Muscle of leg (tissue), 11 donors: Measurements from ENCODE around the gene INPP5F. TPM values are rescaled to one million over a fixed set of nuclear protein-coding genes. Genes with fewer than 3 reads are reported as not detected.

Experiments used
- DNase-seq: peaks from one replicate; pipeline ENCODE4 v3.0.0; 2013
- H3K27ac ChIP-seq: one replicate; pipeline ENCODE4 v1.5.1; 2013; ENCODE audit warnings: mild to moderate bottlenecking, low read length, control low read depth
- H3K27me3 ChIP-seq: one replicate; pipeline ENCODE4 v1.6.1; 2013; ENCODE audit warnings: low read length; ENCODE audit not compliant: control insufficient read depth, insufficient read depth
- H3K36me3 ChIP-seq: one replicate; pipeline ENCODE4 v1.6.1; 2013; ENCODE audit warnings: low read length; ENCODE audit not compliant: control insufficient read depth, insufficient read depth
- H3K4me1 ChIP-seq: one replicate; pipeline ENCODE4 v1.6.1; 2013; ENCODE audit warnings: low read length; ENCODE audit not compliant: control insufficient read depth, insufficient read depth
- H3K4me3 ChIP-seq: one replicate; pipeline ENCODE4 v1.5.1; 2013; ENCODE audit warnings: low read length, control low read depth
- H3K9me3 ChIP-seq: replicated peaks from 2 replicates; pipeline ENCODE4 v1.6.1; 2013; ENCODE audit warnings: low read depth, low read length; ENCODE audit not compliant: control insufficient read depth
- WGBS: methylation state at CpG from one replicate; pipeline ENCODE4 v1.1.5; 2013; ENCODE audit warnings: missing lambda C conversion rate; ENCODE audit not compliant: insufficient coverage; 5-methylcytosine and 5-hydroxymethylcytosine counted together
- polyA plus RNA-seq, 8 donors: library from polyadenylated mRNA; unstranded; fragments of 120-200 nt; gene quantifications; one replicate each; pipeline versions ENCODE4 v1.2.1 to v1.2.3, GENCODE V29; 2013; ENCODE audit warnings: inconsistent platforms in 1 of 8, low replicate concordance in 1 of 8; ENCODE audit not compliant: insufficient read length in 8 of 8, insufficient read depth in 1 of 8
- total RNA-seq: library from RNA; stranded (reverse); fragments of 120-200 nt; gene quantifications from one replicate; pipeline ENCODE4 v1.2.4, GENCODE V29; 2013

The INPP5F gene
- total and polyA plus RNA-seq, 9 donors: 13.6 to 24.9 (median 17.4) TPM

DNA sequence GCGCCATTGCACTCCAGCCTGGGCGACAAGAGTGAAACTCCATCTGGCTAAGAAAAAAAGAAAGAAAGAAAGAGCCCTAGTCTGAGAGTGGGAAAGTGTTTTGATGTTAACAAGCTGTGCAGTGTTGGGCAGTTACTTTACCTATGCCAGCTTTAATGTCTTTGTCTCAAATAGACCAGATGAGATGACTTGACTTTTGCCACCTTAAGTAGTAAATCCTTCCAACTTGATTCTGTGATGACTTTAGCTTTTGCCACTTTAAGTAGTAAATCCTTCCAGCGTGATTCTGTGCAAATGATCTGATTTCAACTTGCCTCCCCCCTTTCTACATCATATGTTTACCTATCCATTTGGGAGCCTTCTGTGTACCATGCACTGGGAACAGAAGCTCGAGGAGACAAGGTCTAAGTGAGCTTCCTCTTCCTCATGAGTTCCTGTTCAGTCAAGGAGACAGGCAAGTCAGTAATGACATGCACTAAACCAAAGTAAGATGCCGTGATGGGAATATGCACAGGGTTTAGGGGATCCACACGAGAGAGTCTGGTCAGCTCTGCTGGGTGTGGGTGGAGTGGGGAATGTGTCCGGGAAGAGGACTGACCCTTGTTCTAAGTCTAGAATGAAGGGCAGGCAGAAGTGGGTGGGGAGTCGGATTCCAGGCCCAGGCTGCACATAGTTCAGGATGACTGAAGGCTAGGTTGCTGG lies 17.2 kb downstream of the INPP5F start:
- Histone ChIP-seq H3K36me3 (no peaks in the 10 kb centered on the region), H3K9me3 (no peaks in the 10 kb centered on the region), H3K27me3 (no peaks in the 10 kb centered on the region), H3K27ac (no peak overlapping the region), H3K4me1 (peaks cover 7% of the 10 kb centered on the region), H3K4me3 (no peak overlapping the region)
- no peak for DNase-seq
- 39% methylated on average over 6 of the region's 8 CpGs for WGBS

DNA sequence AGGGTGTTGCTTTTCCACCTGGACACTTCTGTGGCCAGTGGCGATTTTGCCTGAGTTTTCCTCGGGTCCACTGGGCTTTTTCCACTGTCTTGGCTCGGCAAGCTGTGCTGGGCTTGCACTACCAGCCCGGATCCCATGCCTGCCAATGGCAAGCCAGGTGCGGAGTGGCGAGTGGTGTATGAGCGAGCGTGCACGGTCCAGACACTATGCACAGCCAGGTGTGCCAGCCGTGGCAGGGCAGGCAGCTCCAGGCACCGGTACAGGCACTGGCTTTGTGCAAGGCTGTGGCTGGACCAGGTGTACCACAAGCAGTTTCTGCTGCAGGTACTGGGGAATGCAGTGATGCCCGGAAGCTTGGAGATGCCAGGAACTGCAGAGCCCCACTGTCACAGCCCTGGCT lies 22.1 kb downstream of the INPP5F start:
- Histone ChIP-seq H3K4me1 (peaks cover 4% of the 10 kb centered on the region), H3K9me3 (no peaks in the 10 kb centered on the region), H3K27me3 (no peaks in the 10 kb centered on the region), H3K36me3 (no peaks in the 10 kb centered on the region), H3K4me3 (no peak overlapping the region), H3K27ac (no peak overlapping the region)
- no peak for DNase-seq
- 96% methylated on average over 12 of the region's 12 CpGs for WGBS

DNA sequence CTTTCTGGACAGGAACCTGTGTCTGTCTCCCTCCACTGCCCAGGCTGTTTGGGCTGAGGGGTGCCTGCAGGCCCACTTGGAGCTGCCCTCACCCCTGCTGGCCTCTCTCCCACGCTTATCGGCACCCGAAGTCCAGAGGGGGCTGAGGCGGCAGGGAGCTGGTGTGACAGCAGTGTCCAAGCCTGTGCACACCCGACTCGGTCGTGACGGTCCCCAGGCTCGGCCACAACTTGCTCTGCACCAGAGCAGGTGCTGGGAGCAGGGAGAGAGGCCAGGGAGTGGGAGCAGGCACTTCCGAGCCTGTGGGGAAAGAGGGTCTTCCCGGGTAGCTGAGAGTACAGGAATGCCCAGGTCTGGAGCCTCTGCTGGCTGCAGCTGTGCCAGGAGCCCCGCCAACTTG lies 23.0 kb downstream of the INPP5F start:
- Histone ChIP-seq H3K27ac (no peak overlapping the region), H3K36me3 (no peaks in the 10 kb centered on the region), H3K4me1 (no peaks in the 10 kb centered on the region), H3K9me3 (no peaks in the 10 kb centered on the region), H3K27me3 (no peaks in the 10 kb centered on the region), H3K4me3 (no peak overlapping the region)
- no peak for DNase-seq
- 79% methylated on average over 8 of the region's 12 CpGs for WGBS

DNA sequence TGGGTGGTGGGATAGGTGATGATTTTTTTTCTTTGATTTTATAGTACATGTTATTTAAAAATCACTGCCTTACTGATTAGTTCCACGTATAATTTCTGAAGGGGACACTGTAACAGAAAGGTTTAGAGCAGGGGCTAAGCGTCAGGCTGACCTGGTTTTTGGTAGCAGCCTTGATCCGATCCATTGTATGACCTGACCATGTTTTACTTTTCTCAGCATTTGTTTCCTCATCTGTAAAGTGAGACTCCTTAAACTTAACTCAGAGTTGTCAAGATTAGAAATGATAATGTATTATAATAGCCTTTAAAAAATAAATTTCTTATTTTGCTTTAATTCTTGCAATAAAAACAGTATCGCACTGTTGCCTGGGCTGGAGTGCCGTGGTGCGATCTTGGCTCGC lies 23.6 kb downstream of the INPP5F start:
- Histone ChIP-seq H3K36me3 (no peaks in the 10 kb centered on the region), H3K4me3 (no peak overlapping the region), H3K27me3 (no peaks in the 10 kb centered on the region), H3K27ac (no peak overlapping the region), H3K9me3 (no peaks in the 10 kb centered on the region), H3K4me1 (no peaks in the 10 kb centered on the region)
- WGBS: no CpG with 5 or more reads among the region's 7 CpGs
- no peak for DNase-seq

DNA sequence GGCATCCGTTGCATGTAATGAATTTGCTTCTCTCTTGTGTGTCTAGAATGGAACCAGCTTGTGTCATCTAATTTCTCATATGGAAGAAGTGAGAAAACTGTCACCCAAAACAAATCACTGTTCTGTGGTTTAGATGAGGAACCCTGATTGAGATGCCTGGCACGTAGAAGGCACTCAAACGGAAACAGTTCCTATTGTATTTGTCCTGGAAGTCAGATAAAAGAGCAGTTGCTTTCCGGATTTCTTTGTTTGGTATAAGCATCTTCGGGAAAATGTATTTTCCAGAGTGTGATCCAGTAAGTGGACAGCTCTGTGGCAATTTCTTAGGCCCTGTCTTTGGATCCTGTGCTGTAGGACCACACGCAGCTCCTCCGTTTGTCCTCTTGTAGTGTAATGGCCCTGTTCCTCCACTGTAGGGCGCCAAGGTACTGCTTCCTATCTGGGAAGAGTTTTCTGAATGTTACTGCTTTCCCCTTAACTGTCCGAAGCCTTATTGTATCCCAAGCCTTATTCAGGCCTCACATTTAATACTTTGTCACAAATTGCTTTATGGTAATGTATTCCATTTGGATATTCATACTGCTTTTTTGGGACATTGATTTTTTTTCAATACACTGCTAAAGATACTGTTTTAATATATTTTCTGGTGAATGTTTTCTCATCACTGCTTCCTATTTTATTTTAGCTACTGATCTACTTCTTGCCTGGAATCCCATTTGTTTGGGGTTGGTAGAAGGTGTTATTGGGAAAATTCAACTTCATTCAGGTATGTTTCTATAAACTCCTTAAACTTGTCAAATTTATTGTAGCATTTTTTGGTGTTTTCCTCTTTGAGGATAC lies 24.8 kb downstream of the INPP5F start:
- Histone ChIP-seq H3K4me3 (no peak overlapping the region), H3K4me1 (no peaks in the 10 kb centered on the region), H3K27ac (no peak overlapping the region), H3K36me3 (no peaks in the 10 kb centered on the region), H3K27me3 (no peaks in the 10 kb centered on the region), H3K9me3 (no peaks in the 10 kb centered on the region)
- WGBS: 31% methylated on average over 6 of the region's 9 CpGs
- DNase-seq: peak; percentile 87

DNA sequence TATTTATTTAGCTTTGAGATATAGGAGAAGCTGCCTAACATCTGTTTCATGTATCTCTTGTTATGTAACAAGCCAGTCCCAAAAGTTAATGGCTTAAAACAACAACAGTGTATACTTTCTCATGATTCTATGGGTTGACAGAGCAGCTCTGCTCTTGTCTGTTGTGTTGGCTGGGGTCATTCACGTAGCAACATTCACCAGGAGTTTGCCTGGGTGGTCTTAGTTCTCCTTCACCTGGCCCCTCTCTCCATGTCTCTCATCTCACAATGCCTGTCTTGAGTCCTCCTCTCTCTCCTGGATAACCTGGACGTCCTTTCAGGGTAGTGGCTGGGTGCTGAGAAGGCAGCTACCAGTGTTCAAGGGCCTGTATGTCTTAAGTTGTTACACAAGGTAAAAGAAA lies 27.5 kb downstream of the INPP5F start:
- Histone ChIP-seq H3K27me3 (no peaks in the 10 kb centered on the region), H3K4me3 (no peak overlapping the region), H3K27ac (no peak overlapping the region), H3K4me1 (no peaks in the 10 kb centered on the region), H3K9me3 (no peaks in the 10 kb centered on the region), H3K36me3 (no peaks in the 10 kb centered on the region)
- no CpG with 5 or more reads among the region's 2 CpGs for WGBS
- DNase-seq: no peak

DNA sequence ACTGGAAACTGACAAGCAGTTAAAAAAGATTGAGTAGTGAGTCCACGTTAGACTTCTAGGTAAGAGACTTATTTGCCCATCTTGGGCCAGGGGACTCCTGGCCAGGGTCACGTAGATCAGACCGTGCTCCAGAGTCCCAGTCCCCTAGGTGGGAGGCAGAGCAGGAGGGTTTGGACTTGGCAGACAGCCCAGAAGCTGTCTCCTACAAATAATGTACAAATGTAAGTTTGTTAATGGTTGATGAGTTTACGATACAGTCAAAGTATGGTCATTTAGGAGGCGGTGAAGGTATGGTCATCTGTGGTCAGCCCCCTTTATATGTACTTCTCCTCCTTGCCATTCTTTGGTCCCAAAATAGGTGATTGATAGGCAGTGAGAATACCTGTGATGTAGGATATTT lies 28.2 kb downstream of the INPP5F start:
- H3K9me3 ChIP-seq: no peaks in the 10 kb centered on the region
- no peaks in the 10 kb centered on the region for H3K36me3 ChIP-seq
- no peak overlapping the region for H3K27ac ChIP-seq
- H3K4me3 ChIP-seq: no peak overlapping the region
- DNase-seq: no peak
- H3K27me3 ChIP-seq: no peaks in the 10 kb centered on the region
- no CpG with 5 or more reads among the region's 5 CpGs for WGBS
- H3K4me1 ChIP-seq: no peaks in the 10 kb centered on the region

DNA sequence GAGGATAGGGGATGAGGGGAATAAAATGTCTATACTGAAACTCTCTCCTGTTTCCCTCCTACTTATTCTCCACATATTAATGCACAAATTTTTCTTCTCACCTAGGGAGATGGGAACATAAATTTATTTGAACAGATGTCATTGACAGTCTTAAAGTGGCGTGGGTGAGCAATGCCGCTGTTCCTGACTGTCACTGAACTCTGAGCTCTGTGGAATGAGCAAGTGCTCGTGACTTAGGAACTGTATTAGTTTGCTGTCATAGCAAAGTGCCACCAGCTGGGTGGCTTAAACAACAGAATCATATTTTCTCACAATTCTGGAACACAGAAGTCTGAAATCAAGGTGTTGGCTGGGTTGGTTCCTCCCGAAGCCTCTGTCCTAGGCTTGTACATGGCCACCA lies 29.1 kb downstream of the INPP5F start:
- 70% methylated on average over 2 of the region's 4 CpGs for WGBS
- no peak overlapping the region for H3K4me3 ChIP-seq
- H3K4me1 ChIP-seq: no peaks in the 10 kb centered on the region
- no peaks in the 10 kb centered on the region for H3K27me3 ChIP-seq
- H3K27ac ChIP-seq: peak overlapping the region; percentile 39
- no peaks in the 10 kb centered on the region for H3K9me3 ChIP-seq
- no peaks in the 10 kb centered on the region for H3K36me3 ChIP-seq
- DNase-seq: no peak

DNA sequence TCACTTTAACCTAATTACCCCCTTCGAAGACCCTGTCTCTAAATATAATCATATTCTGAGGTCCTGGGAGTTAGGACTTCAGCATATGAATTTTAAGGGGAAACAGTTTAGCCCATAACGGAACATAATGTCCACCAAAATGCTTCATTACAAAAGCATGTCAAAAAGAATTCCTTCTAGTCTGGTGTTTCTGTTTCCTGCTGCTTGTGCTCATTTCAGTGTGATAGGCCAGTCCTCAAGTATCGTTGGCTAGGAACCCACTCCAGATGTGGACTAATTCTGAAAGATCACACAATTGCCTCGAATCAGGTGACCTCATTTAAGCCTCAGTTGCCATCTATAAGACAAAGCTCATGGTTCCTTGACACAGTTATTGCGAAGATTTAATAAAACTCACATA lies 29.6 kb downstream of the INPP5F start:
- no peak for DNase-seq
- Histone ChIP-seq H3K4me1 (no peaks in the 10 kb centered on the region), H3K4me3 (no peak overlapping the region), H3K27me3 (no peaks in the 10 kb centered on the region), H3K27ac (no peak overlapping the region), H3K9me3 (no peaks in the 10 kb centered on the region), H3K36me3 (no peaks in the 10 kb centered on the region)
- 100% methylated on average over 1 of the region's 5 CpGs for WGBS

DNA sequence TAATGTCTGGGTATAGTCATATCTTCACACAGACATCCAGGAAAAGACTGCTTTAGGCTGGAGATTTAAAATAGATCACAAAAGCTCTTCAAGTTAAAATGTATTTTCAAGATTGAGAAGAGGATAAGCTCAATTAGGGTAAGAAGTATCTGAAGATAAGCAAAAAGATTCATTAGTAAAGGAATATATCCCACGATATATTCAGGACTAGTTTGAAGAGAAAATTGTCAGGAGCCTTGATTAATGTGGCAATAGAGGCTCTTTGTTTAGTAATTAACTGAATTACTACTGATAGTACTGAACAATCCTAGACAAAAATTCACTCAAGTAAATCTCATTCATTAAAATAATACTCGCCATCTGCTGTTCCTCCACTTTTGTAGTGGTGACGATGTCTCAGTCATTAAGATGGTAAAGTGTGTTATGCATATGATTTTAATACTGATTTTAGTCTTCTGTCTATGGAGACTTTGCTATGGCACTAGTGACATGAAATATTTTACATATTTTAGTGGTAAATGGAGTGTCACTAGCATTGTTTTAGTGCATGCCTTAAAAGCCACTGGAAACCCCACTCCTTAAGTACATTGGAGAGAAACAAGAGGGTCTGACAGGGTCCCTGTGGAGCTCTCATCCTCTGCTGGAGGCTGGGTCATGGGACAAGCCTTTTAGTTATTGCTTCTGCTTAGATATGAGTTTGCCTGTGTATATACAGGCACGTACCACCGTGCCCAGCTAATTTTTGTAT lies 32.8 kb downstream of the INPP5F start:
- Histone ChIP-seq H3K9me3 (no peaks in the 10 kb centered on the region), H3K4me1 (no peaks in the 10 kb centered on the region), H3K4me3 (no peak overlapping the region), H3K27me3 (no peaks in the 10 kb centered on the region), H3K27ac (no peak overlapping the region), H3K36me3 (no peaks in the 10 kb centered on the region)
- WGBS: no CpG with 5 or more reads among the region's 5 CpGs
- DNase-seq: no peak
